ENCODE results near the gene NNAT.

GRCh38 chr20:37477041-37477440, 44.0 kb upstream of the NNAT start:
- TF ChIP-seq CTCF (conservative IDR thresholded peaks at IDR 0.05 in 1 of 2, IDR thresholded peaks at IDR 0.05 in 1 of 2; ENCODE audit: low read depth in 1 of 2, low read length in 2 of 2) = no peak
- TF ChIP-seq EZH2 (IDR thresholded peaks at IDR 0.05; ENCODE audit: low read length, missing control alignments) = no peak

Data from fibroblast of lung (primary cell).